Measurements from ENCODE around the gene IFFO2.

GRCh38 chr1:18996548-18997177 is 40.2 kb upstream of the IFFO2 start:
- TF ChIP-seq CTCF (IDR thresholded peaks at IDR 0.05) (no peak), EZH2 (IDR thresholded peaks at IDR 0.05; ENCODE audit: borderline replicate concordance, insufficient read depth, low read depth, low read length, poor library complexity, severe bottlenecking) (no peak)
